Activated CD4-positive, alpha-beta T cell treated with anti-CD3 and anti-CD28 coated beads, Interleukin-2, Interleukin-6, amounts not matched to agents 100 ng/mL and 50 ng/mL, durations not matched to agents 16 hours and 8 hours (primary cell): ENCODE data around the gene MTERF4.

ENCODE experiments used
- DNase-seq: peaks from one replicate; pipeline ENCODE4 v3.0.0-alpha.2; 2020

Gene MTERF4

GRCh38 chr2:241048149-241048948 is 53.7 kb downstream of the MTERF4 start:
- DNase-seq, result no peak

GRCh38 chr2:241047253-241048010 is 54.7 kb downstream of the MTERF4 start:
- DNase-seq, result no peak
